Measurements from ENCODE around the gene NUAK1.

The NUAK1 gene

DNA sequence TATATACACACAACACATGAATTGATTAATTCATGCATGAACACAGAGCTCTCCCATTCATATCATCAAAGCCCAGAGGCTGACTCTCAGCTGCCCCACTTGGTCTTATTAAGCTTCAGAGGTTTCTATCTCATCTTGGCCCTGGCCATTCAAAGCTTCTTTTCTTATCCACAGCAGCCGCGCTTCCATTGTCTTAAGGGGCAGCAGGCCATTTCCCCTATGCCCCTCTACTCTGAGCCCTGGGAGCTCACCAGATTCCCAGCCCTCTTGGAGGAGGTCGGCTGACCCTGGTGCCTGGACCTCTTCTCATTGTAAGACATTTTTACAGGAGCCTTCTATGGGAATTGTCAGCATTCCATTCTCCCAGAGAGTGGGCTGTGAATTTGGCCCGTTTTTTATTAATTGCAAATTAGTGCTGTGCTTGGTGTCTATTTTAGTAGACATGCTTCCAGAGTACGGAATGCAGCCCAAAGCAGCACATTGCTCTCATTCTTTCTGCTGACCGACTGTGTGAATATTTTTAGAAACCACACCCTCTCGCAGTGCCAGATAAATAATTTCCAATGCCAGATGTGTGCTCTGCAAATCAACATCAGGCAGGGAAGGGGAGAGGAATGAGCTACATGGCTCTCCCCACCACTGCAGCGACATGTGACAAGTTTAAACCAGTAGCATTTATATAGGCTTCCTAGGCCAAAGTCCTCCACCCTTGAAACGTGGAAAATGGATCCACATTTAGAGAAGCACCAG is 58.5 kb downstream of the NUAK1 start:
- DNase-seq = no peak

GRCh38 chr12:106079148-106079738 is 59.5 kb downstream of the NUAK1 start:
- no peak for DNase-seq

DNA sequence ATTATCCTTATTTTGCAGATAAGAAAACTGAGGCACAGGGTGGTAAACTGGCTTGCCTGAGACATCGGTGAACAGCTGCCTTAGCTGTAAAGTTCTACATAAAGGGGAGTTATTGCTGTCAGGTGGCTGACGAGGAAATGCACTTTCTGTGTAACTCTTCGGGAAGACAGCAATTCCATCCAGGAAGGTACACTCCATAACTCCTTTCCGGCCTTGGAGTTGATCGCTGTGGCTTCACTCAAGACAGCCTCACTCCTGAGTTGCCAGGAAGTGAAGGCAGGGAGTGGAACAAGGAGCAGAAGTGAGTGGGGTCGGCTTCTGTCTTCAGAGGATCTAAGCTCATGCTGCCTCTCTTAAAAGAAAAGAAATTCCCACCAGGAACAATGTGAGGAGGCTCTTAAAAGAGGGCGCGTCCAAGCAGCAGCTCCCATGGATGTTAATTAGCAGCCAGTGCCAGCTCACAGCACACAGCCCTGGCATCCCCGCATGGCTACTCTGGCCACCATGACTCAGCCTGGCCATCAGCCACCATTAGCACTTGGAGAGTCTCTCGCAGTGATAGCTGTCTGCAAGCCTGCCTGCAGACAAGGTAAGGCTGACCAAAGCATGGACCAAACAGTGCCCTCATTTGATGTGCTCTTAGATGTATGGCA is 60.3 kb downstream of the NUAK1 start:
- DNase-seq = no peak

GRCh38 chr12:106074706-106075392 is 63.9 kb downstream of the NUAK1 start:
- no peak for DNase-seq

DNA sequence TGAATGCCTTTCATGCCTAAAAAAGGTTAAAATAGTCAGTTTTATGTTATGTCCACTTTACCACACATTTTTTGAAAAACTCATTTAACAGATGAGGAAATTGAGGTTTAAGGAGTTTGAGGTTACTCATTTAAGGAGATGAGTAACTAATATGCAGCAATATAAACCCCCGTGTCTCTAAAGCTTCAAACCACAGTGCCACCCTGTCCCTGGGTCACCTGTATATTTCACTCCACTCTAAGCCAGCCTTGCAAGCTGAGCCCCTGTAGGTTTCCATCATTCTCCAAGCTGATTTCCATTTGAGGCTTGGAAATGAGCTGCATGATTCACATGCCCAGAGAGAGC is 64.4 kb downstream of the NUAK1 start:
- DNase-seq = no peak

- DNase-seq = no peak
These were observed 65.6 kb downstream of the NUAK1 start for GRCh38 chr12:106073179-106073578.

DNA sequence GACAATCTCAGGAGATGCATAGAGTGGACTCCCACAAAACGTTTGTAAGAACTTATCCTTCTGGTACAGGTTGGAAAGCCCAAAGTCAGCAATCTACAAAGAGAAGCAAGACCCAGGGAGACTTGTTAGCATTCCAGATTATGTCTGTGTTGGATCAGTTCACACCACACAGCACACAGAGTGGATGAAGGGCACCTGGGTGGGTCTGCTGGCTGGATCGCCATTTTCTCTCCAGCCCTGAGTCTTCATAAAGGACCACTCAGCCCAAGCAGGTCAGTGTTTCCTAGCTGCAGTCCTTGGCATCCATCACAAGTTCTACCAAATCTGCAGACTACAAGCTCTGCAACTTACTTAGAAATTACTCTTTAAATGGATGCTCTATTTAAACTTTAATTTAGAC is 66.0 kb downstream of the NUAK1 start:
- no peak for DNase-seq

GRCh38 chr12:106071686-106072085 is 67.1 kb downstream of the NUAK1 start:
- no peak for DNase-seq

DNA sequence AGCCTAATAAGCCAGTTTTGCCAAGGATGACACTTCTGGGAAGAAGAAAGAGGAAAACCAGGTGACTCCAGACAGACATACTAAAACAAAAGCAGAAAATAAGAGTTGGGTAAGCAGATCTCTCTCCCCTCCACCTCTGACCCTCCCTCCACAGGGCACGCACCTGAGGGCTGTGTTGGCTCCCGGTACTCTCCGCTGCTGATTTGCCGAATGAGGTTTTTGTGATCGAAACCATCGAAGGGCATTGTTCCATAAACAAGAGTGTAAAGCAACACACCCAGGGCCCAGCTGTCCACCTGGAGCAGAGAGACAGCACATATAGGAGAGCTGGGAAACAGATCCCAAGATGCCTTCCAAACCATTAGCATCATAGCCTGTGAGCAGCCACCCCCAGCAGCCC is 68.1 kb downstream of the NUAK1 start:
- no peak for DNase-seq

GRCh38 chr12:106070147-106070546 is 68.6 kb downstream of the NUAK1 start:
- DNase-seq = no peak

GRCh38 chr12:106068296-106068695 is 70.5 kb downstream of the NUAK1 start:
- DNase-seq = no peak

DNA sequence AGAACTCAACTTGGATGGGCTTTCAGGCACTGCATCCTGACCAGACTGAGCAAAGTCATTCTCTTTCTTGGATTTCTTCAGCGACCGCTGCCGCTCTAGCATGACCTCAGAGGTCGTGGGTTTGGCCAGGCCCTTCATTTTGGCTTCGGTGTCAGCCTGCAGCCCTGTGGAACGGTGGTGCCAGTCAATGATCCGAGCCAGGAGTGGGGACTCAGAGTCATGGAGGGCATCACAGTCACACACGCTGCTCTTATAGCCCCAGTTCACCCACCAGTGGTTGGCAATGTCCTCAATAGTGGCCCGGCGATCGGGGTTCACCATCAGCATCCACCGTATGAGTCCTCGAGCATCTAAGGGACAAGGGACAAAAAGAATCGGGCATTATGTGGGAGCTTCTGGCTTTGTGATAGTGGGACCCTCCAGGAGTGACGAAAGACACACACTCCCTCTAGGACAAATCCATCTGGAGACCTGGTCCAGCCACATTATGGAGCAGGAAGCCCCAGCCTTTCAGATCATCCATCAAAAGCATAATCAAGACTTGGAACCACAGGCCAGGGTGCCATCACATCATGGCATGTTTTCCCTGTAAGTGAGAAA is 71.0 kb downstream of the NUAK1 start:
- DNase-seq = no peak

DNA sequence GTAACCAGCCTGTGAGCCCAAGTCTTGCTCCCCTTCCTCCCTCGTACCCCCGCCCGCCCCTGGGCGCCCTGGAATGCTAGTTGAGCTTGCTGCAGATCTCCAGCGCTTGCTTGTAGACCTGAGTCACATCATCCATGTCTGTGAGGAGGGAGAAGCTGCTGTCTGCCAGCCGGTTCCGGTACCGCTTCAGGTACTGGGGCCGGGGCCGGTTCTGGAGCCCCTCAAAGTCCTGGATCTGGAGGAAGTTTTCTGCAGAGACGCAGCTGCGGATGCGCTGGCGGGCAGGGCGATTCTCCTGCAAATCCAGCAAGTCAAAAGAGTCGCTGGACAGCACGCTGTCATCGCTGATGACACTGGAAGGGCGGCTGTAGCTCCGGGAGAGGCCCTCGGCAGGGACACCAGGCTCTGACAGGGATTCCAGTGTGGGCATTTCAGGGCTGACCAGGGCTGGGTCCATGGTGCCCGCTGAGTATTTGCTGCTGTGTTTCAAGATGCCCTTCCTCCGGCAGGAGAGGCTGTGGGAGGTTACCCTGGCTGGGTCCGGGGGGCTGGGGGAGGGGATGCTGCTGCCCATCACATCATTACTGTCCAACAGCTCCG is 71.9 kb downstream of the NUAK1 start:
- no peak for DNase-seq

DNA sequence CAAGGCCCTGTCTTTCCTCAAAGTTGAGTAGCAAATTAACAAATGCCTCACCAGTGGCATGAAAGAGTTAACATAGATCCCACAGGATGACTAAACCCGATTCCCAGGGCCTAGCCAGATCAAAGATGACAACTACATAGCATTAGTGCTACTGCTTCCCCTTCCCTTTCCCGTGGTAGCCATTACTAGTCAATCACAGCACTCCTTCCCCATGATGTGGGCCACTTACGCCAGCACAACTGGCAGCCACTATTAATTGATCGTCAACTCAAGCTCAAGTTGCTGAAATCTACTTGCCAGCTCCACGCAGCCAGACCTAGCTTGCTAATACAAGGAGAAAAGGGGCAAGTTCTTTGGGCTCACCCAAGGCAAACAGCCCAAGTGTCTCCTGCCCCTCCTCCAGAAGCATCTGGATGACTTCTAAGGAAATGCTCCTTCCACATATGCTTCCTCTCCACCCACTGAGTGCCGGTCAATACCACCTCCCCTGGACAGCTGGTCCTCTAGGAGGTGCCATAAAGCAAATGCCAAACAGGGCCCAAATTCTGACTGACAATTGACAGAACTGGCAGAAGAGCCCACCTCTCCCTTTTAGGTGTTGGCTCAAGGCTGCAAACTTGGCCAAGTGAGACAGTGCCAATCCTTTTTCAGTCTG is 72.6 kb downstream of the NUAK1 start:
- DNase-seq = no peak

GRCh38 chr12:106065506-106065905 is 73.2 kb downstream of the NUAK1 start:
- no peak for DNase-seq

GRCh38 chr12:106064721-106065021 is 74.1 kb downstream of the NUAK1 start:
- DNase-seq = no peak

DNA sequence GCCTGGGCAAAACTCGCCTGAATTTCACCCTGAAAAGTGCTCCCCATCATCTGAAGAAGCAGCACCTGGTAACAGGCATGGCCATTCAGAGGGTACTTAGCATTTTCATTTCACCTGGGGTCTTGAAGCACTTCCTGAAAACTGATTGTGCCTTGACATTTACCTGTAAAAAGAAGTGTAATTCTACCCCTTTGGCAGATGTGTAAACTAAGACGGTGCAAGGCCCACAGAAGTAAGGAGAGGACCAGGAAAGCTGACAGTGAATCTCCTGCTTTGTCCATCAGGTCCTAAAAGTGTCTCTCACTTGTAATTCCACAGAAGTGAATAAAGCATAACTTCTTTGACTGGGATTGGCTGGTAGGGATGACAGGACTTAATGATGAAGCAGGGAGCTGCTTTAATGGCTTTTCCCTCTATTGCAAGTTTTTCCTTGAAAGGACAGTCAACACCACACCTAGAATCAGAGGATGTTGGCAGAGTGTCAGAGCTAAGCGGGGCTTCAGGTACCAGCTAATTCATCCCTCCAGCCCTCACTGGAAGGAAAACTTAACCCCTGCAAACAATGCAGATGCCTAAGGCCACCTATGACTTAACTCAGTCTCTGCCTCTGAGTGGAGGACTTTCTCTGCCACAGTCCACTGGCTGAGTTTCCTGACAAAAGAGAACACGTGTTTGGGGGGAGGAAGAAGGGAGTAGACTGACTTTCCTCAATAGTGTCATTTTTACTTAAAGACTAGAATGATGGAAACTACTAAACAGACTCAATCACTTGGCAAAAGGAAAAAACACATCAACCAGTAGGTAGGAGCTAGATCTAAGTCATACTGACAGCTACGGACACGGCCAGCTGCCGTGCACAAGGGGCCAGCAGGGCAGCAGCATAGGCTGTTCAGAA is 74.7 kb downstream of the NUAK1 start:
- no peak for DNase-seq

GRCh38 chr12:106062693-106063092 is 76.1 kb downstream of the NUAK1 start:
- DNase-seq = no peak

DNA sequence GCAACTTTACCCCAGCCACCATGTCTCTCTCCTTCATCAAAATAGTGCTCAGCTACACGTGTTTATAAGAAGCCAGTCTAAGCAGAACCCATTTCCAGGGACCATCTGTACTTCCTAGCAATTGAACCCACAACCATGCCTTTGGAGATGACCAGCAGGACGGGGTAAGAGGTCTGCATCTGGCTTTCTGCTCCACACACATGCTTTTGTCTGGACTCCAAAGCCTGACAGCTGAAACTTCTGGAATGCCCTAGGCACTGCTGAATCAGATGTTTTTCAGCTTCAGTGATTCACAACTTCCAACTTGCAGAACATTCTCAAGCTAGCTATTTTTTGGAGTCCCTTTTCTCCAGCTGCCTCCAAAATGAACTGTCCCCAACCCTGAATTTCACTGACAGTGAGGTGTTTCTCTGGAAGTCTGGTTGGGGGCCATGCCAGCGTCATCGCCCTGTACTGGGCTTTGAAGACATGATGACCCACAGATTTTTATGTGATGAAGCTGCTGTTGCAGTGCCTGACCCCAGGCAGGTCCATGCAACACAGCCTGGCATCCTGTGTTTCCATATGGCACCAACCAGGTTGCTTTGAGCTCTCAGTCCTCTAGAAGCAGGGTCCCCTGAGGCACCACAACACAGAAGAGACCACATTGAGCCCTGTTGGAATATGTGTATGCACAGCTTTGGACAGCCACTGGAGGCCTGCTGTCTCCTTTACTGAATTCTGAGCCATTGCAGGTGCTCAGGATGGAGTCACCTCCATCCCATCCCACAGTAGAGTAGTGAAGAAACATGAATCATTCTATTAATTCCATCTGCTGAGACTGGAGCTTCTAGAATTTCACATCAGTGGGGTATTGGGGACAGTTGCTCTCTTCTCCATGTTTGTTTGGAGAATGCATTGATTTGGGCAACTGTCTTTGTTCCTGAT is 80.2 kb downstream of the NUAK1 start:
- no peak for DNase-seq

- DNase-seq = no peak
These were observed 84.7 kb downstream of the NUAK1 start for GRCh38 chr12:106054049-106054448.
